B cell (primary cell): ENCODE results near the gene NRP1. TPM values are rescaled to one million over a fixed set of nuclear protein-coding genes. Genes with fewer than 3 reads are reported as not detected.

Source experiments
- ATAC-seq: fragments of 200-7000 bp; cut with Tn5 transposase; one replicate; pipeline ENCODE4 v1.10.0; 2021; ENCODE audit warnings: low read depth, mild to moderate bottlenecking, moderate number of reproducible peaks, moderate library complexity
- CTCF ChIA-PET: fragments of 350-600 bp; sonication (Branson Sonifier 250); formaldehyde crosslinking; loops from one replicate; lab custom pipeline; 2021; ENCODE audit warnings: antibody characterized with exemption, inconsistent platforms; lab: Charles Lee
- POLR2A ChIA-PET: fragments of 350-600 bp; sonication (Branson Sonifier 250); formaldehyde crosslinking; loops from one replicate; lab custom pipeline; 2021; ENCODE audit warnings: antibody characterized with exemption; lab: Charles Lee
- DNase-seq: peaks from one replicate; pipeline ENCODE4 v3.0.0; 2013
- H2AFZ ChIP-seq: 2 replicates; pipeline ENCODE4 v1.6.1; 2012; ENCODE audit warnings: mild to moderate bottlenecking, low read depth, low read length; ENCODE audit not compliant: insufficient read depth, poor library complexity, severe bottlenecking
- H3K27ac ChIP-seq, 2 donors: 1 replicate in 1 of 2; 2 replicates in 1 of 2; pipeline ENCODE4 v1.5.1; 2012 to 2013; ENCODE audit warnings: low read length in 2 of 2, mild to moderate bottlenecking in 2 of 2, moderate library complexity in 1 of 2
- H3K27me3 ChIP-seq, 4 experiments: fragments of 200-600 bp in 1 of 4; sonication (generic) in 1 of 4; replicated peaks in 1 of 4; 1 replicate in 2 of 4; 2 replicates in 2 of 4; pipeline versions ENCODE4 v1.6.1 to v1.7.0; 2013 to 2016; ENCODE audit warnings: low read length in 3 of 4, mild to moderate bottlenecking in 2 of 4, mixed read lengths in 1 of 4, moderate library complexity in 1 of 4; ENCODE audit not compliant: insufficient read depth in 4 of 4, control insufficient read depth in 3 of 4; ENCODE audit errors: control extremely low read depth in 1 of 4
- H3K36me3 ChIP-seq, 2 experiments: replicated peaks in 1 of 2; 1 replicate in 1 of 2; 2 replicates in 1 of 2; pipeline versions ENCODE4 v1.6.1 to v1.7.1; 2013; ENCODE audit warnings: low read length in 1 of 2; ENCODE audit not compliant: insufficient read depth in 2 of 2, control insufficient read depth in 1 of 2; ENCODE audit errors: control extremely low read depth in 1 of 2, extremely low read depth in 1 of 2
- H3K4me1 ChIP-seq, 2 donors: fragments of 200-600 bp in 1 of 2; sonication (generic) in 1 of 2; 1 replicate in 1 of 2; 2 replicates in 1 of 2; pipeline versions ENCODE4 v1.5.1 to v1.6.1; 2013 to 2017; ENCODE audit warnings: low read length in 2 of 2; ENCODE audit not compliant: control insufficient read depth in 2 of 2, insufficient read depth in 2 of 2
- H3K4me2 ChIP-seq: replicated peaks from 2 replicates; pipeline ENCODE3; 2012; ENCODE audit warnings: mild to moderate bottlenecking, low read depth, low read length; ENCODE audit not compliant: poor library complexity, severe bottlenecking
- H3K4me3 ChIP-seq, 5 experiments: fragments of 200-600 bp in 1 of 5; sonication (generic) in 1 of 5; 1 replicate in 3 of 5; 2 replicates in 2 of 5; pipeline versions ENCODE4 v1.5.1 to v1.7.0; 2011 to 2016; ENCODE audit warnings: low read length in 4 of 5, mild to moderate bottlenecking in 4 of 5, low read depth in 2 of 5, control low read depth in 1 of 5, moderate library complexity in 1 of 5; ENCODE audit not compliant: insufficient read depth in 1 of 5; ENCODE audit errors: control extremely low read depth in 1 of 5, extremely low read depth in 1 of 5
- H3K79me2 ChIP-seq: fragments of 200-600 bp; sonication (generic); one replicate; pipeline ENCODE4 v1.6.0; 2016; ENCODE audit warnings: low read length; ENCODE audit not compliant: control insufficient read depth, insufficient read depth
- H3K9ac ChIP-seq: fragments of 200-600 bp; sonication (generic); 2 replicates; pipeline ENCODE4 v1.6.1; 2017; ENCODE audit warnings: mild to moderate bottlenecking, low read length, moderate library complexity
- H3K9me3 ChIP-seq, 3 donors: one replicate each; pipeline versions ENCODE4 v1.6.1 to v1.7.1; 2013; ENCODE audit warnings: low read length in 2 of 3; ENCODE audit not compliant: control insufficient read depth in 2 of 3, insufficient read depth in 1 of 3; ENCODE audit errors: control extremely low read depth in 1 of 3
- H4K20me1 ChIP-seq: 2 replicates; pipeline ENCODE4 v1.6.0; 2012; ENCODE audit warnings: mild to moderate bottlenecking, low read length; ENCODE audit not compliant: insufficient read depth, control insufficient read depth, poor library complexity, severe bottlenecking
- H3K27ac Mint-ChIP-seq: one replicate; pipeline ENCODE4 v1.8.0; 2021; ENCODE audit warnings: mixed read lengths
- H3K27me3 Mint-ChIP-seq: one replicate; pipeline ENCODE4 v1.8.0; 2021; ENCODE audit warnings: mixed read lengths
- H3K4me1 Mint-ChIP-seq: one replicate; pipeline ENCODE4 v1.8.0; 2021; ENCODE audit warnings: mixed read lengths
- H3K4me3 Mint-ChIP-seq: one replicate; pipeline ENCODE4 v1.8.0; 2021; ENCODE audit warnings: mixed read lengths
- H3K9me3 Mint-ChIP-seq: one replicate; pipeline ENCODE4 v1.8.0; 2022; ENCODE audit warnings: mixed read lengths; ENCODE audit not compliant: insufficient read depth
- CTCF ChIP-seq: fragments of 200-600 bp; IDR thresholded peaks from one replicate; pipeline ENCODE4 v1.8.0; 2022; ENCODE audit warnings: antibody characterized with exemption, mild to moderate bottlenecking
- EZH2 ChIP-seq: IDR thresholded peaks from 2 replicates; pipeline ENCODE4 v1.6.1; 2012; ENCODE audit warnings: borderline replicate concordance, low read depth, mild to moderate bottlenecking, moderate library complexity, low read length; ENCODE audit not compliant: insufficient read depth, poor library complexity, severe bottlenecking
- WGBS: methylation state at CpG from one replicate; pipeline ENCODE4 v1.1.5; 2013; ENCODE audit warnings: missing lambda C conversion rate; ENCODE audit not compliant: insufficient coverage; 5-methylcytosine and 5-hydroxymethylcytosine counted together
- intact Hi-C: fragments of 100-400 bp; cut with micrococcal nuclease; formaldehyde crosslinking; loops from one replicate; pipeline ENCODE4 v1.10.0; 2022
- polyA plus RNA-seq: library from polyadenylated mRNA; depleted of rRNA; stranded (reverse); fragments of >200 nt; gene quantifications from 2 replicates; pipeline ENCODE4 v1.2.3, GENCODE V29; 2012
- total RNA-seq, 2 donors: library from RNA; stranded (reverse); fragments of 120-200 nt in 1 of 2; gene quantifications; 1 replicate in 1 of 2; 2 replicates in 1 of 2; pipeline versions ENCODE4 v1.2.3 to v1.2.4, GENCODE V29; 2013 to 2022

NRP1 gene
- total and polyA plus RNA-seq, 2 donors (not counting 1 experiment from before 2014, with no cell fraction given) = 0.34 TPM; not detected in 1

GRCh38 chr10:33229252-33229948 lies 105.1 kb downstream of the NRP1 start:
- peaks cover 8% of the 10 kb centered on the region for H3K27me3 Mint-ChIP-seq
- POLR2A ChIA-PET = no interaction called here
- no peak overlapping the region for H3K4me2 ChIP-seq

More at GRCh38 chr10:33229252-33229948, 105.1 kb downstream of the NRP1 start:
- H3K4me3 ChIP-seq = no peak overlapping the region
- TF ChIP-seq EZH2 (no peak), CTCF (no peak)
- no peaks in the 10 kb centered on the region for H3K9me3 Mint-ChIP-seq
- no peak overlapping the region for H3K4me3 Mint-ChIP-seq
- intact Hi-C loops = no loop called here
- no peak overlapping the region for H2AFZ ChIP-seq
- no peak for ATAC-seq
- no peak overlapping the region for H3K27ac Mint-ChIP-seq
- DNase-seq = no peak
- 100% methylated on average over 1 of the region's 3 CpGs for WGBS
- no peak overlapping the region for H3K9ac ChIP-seq
- no peaks in the 10 kb centered on the region for H3K9me3 ChIP-seq
- no peaks in the 10 kb centered on the region for H3K79me2 ChIP-seq
- no peaks in the 10 kb centered on the region for H3K4me1 Mint-ChIP-seq
- no peaks in the 10 kb centered on the region for H3K27me3 ChIP-seq
- no peaks in the 10 kb centered on the region for H4K20me1 ChIP-seq
- CTCF ChIA-PET = no interaction called here
- no peaks in the 10 kb centered on the region for H3K4me1 ChIP-seq
- H3K27ac ChIP-seq = no peak overlapping the region
- H3K36me3 ChIP-seq = no peaks in the 10 kb centered on the region
